SK-N-DZ (cell line): ENCODE data around the gene ELL. TPM values are rescaled to one million over a fixed set of nuclear protein-coding genes. Genes with fewer than 3 reads are reported as not detected.
"Not testable (repeated sequence)": the region's sequence is repeated elsewhere in the genome, so short reads cannot be mapped to it uniquely, and the experiment has no call there.

ENCODE experiments used
- DNase-seq: peaks from one replicate; pipeline ENCODE4 v3.0.0-alpha.2; 2015; ENCODE audit warnings: low spot score
- polyA plus RNA-seq, 2 experiments: library from polyadenylated mRNA; depleted of rRNA; stranded (reverse); fragments of >200 nt; gene quantifications; 2 replicates each; pipeline ENCODE4 v1.2.3, GENCODE V29; 2014

ELL gene
- polyA plus RNA-seq (2014; cell fraction: cytosol; rRNA removed) = 6.6 and 7.1 TPM in 2 replicates
- polyA plus RNA-seq (2014; cell fraction: nucleus; rRNA removed) = 8.1 and 9.4 TPM in 2 replicates

DNA sequence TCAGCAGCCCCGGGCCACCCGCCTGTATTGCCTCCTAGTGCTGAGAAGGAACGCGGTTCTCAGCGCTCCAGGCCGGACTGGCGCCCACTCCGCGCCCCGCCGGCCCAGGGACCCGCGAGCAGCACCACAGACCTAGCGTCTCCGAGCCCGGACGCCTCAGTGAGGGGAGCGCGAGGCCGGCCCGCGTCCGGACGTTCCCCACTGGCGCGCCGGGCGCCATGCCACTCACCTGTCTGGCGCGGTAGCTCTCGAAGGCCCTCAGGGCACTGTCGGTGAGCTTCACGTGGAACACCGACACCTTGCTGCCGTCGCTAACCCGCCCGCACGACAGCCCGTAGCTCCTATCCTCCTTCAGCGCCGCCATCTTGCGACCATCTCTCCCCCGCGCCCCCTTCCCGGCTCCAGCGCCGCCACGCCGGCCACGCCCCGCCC, at the start of gene ELL:
ELL (minus strand) TSS at position 379 of the 432 bp plus-strand sequence; CDS start at position 364, 15 bp downstream.
- no peak for DNase-seq

DNA sequence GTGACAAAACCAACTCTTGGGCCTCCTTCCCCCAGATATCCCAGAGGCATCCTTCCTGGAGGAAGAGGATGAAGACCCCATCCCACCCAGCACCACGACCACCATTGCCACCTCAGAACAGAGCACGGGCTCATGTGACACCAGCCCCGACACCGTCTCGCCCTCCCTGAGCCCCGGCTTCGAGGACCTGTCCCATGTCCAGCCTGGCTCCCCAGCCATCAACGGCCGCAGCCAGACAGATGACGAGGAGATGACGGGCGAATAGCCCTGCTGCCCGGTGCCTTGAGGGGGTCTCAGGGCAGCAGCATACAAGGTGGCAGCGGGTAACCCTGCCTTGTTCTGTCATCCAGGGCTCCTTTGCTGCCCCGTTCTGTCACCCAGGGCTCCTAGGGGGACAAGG, 46.5 kb upstream of the ELL start:
- no peak for DNase-seq

DNA sequence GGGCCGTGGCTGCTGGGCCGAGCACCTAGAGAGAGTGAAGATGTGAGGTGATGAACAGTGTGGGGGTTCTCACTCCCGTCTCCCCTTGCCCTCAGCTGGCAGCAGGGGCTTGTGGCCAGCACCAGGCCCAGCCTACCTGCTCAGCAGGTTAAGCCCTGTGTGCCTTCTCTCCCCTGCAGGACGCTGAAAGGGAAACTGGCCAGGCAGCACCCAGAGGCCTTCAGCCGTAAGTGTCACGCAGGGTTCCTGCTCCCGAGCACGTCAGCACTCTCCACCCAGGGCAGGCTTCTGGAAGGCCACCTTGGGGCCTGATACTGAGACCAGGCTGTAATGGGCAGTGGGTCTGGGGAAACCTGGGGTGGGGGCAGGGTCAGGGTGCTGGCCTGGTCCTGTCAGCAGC, 45.1 kb upstream of the ELL start:
- DNase-seq = no peak

DNA sequence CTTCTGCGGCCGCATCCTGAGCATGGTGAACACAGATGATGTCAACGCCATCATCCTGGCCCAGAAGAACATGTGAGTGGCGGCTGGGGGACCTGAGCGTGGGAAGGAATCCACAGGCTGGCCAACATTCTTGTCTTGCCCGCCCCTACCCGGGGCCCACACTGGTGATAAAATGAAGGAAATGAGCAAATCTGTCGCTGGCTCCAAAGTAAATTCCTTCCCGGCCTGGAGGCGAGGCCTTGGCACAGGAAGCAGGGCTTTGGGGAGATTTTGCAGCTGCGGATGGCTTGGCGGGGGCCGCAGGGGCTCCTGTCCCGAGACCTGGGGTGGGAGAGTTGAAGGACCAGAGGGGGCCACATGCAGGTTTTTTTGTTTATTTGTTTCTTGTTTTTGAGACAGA, 40.2 kb upstream of the ELL start:
- no peak for DNase-seq

DNA sequence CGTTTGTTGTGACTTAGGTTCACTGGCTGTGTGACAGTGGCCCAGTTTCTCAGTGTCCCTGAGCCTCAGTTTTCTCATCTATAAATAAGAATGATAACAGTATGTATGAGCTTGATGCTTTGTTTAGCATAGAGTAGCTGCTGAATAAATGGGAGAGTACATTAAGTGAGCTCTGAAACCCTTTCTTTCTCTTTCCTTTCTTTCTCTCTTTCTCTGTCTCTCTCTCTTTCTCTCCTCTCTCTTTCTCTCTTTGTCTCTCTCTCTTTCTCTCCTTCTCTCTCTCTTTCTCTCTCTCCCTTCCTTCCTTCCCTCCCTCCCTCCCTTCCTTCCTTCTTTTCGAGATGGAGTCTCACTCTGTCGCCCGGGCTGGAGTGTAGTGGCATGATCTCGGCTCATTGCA, 37.8 kb upstream of the ELL start:
- DNase-seq = no peak

DNA sequence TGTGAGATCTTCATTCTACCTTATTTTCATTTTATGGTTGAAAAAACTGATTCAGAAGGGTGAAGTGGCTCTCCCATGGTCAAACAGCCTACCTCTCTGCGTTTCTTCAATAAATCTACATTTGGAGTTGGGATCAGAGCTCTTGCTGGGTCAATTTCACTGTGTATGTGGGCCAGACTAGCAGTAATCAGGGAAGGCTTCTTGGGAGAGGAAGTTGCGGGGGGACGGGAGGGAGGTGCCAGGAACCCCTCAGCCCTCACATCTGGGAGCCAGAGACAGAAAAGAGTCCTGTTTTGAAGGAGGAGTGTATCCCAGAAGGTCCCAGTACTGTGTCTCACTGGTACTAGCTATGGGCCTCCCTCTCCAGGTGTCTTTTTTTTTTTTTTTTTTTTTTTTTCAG, 36.7 kb upstream of the ELL start:
- DNase-seq = no peak

DNA sequence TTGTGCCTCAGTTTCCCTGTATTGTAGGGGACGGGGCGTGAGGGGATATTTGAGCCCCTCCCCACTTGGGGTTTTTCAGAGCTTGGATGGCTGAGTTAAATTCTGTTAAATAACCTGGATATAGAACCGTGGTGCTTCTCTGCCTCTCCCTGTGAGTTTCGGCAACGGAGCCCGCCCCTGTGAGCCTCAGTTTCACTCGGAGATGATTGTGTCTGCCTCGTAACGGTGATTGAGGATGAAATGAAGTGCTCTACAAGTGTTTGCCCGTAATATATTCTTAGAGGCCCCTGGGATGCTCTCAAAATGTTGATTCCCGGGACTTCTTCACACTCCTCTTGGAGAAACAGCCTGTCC, 36.3 kb upstream of the ELL start:
- no peak for DNase-seq

DNA sequence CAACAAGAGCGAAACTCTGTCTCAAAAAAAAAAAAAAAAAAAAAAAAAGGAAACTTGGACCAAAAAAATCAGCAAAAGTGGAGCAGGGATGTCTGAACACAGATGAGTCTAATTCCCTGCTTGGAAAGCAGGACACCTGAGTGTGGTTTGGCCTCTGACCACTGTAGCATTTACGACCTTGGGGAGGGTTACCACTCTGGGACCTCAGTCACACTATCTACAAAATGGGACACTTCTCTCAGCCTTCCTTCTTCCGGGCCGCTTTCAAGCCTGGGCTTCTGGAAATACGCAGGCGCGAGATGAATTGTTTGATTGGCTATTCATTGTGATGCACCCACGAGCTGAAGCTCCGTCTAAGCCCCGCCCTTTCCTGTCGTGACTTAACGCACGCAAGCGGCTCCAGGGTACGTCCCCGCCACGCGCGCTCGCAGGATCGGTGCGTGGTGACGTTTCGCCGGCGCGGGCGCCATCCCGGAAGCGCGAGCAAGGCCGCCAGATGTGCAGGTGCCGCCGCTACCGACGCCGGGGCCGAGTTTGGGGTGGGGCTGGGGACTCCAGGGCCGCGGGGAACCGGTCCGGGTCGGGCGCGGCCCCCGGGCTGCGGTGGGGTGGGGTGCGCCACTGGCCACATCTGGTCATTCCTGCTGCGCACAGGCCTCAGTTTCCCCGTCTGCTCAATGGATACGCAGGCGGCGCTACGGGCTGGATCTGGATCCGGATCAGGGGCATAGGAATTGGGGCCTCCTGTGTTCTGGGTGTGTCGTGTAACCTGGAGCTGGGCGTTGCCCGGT, 35.7 kb upstream of the ELL start, which contains the start of gene KXD1:
KXD1 (plus strand) TSS at position 460 of the 791 bp plus-strand sequence. CDS start 4,187 bp downstream, outside the sequence.
- DNase-seq = peak; percentile 98

DNA sequence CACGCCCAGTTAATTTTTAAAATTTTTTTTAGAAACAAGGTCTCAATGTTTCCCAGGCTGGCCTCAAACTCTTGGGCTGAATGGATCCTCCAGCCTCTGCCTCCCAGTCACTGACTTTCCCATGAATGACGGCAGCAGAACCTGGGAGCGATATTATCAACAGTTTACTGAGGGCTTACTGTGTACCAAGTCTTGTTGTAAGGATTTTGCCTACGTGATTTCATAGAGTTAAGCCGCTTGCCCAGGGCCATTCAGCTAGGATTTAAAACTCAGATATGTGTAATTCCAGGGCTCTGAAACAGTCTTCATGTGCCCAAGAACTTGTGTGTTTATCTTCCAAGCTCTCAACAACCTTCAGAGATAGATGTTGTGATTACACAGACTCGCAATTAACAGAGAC, 29.8 kb upstream of the ELL start:
- DNase-seq = no peak

DNA sequence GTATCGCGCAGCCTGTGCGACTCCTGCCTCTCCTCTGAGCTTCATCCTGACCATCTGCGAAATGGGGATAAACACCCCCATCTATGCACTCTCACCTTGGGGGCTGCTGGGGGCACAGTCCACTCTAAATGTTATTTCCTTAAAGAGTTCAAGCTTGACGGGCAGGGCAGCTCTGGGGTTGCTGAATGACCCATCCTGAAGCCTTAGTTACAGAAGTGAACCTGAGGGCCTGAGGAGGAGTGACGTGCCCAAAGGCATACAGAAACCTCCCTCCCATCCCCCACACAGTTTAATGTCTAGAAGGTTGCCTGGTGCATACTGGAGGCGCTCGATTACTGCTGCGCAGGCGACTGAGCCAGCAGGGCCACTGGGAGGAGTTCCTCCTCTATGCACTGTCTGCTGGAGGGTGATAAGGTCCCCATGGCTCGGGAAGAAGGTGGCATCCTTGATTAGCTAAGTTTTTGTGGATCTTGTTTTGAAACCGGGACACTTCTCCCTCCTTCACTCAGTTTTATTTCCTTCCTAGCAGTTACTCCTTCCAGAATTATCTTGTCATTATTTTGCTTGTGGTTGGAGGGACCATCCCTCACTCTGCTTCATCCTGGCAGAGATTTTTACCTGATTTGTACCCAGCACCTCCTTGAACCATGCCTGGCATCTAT, 22.1 kb upstream of the ELL start:
- no peak for DNase-seq

DNA sequence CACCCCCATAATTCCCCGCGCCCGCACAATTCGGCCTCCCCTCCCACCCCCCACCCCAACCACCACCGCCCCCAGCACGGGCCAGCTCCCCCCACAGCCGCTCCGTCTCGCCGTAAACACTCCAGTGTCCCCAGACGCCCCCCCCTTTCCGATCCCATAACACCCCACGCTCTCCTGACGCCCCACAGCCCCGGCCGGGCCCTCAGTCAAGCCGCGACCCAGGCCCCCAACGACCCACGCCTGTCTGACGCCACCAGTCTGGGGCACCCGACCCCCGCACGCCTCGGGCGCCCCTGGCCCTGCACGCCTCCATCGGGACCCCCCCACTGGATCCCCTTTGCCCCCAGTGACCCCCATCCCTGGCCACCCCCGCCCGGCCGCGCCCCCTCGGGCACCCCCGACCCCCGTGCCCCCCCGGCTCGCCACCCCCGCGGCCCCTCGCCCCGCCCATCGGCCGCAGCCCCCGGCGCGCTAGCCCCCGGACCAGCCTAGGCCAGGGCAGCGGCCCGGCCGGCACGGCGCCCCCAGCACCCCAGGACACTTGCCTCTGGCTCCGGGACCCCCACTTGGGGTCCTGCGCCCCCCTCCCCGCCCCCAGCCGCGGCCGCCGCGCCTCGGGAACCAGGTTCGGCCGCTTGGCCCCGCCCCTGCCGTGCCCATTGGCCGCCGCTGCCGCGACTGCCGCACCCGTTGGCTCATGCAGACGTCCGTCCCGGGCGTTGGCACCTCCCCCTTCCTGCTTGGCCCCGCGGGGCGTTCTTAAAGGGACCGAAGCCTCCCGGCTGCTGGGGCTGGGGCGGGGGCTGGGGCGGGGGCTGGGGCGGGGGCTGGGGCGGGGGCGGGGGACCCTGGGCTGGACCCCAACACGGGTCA, 21.3 kb upstream of the ELL start, which contains the start of gene FKBP8:
FKBP8 (minus strand) TSS at position 633 of the 873 bp plus-strand sequence. CDS start 1,603 bp downstream, outside the sequence.
- peak; percentile 83 for DNase-seq

DNA sequence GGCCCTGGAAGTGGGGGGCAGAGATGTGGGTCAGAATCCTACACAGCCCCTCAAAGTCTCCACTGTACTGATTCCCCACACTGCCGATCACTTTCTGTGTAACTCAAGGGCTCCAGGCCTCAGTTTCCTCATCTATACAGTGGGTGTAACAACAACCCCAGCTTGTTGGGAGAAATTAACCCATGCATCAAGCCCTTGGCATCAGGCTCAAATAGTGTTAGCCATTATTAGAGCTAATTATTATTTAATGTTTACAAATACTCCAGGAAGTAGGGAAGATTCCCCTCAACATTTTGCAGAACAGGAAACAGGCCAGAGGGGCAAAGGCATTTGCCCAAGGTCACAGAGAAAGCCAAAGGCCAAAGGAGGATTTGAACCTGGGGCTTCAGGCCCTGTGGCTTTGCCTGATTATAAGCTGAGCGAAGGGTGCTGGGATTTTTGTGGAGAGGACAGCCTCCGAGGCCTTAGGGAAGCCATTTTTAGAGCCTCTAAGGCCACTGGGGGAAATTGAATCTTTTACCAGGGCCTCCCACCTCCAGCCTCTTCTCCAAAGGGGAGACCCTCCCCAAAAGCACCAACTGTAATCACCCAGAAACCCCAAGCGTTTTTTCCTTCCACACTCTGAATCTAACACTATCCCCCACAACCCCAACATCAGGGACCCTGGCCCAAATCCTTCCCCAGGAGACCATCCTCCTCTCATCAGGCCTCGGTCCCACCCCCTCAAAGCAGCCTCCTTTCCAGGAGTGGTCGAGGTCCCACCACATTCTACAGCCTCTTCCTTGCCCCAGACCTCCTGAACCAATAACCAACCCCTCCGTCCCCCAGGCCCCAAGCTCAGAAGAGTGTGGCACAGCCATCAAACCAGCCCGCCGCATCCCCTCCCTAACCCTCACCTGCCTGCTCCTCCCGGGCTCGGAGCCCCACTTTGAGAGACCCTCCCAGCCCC, 20.4 kb upstream of the ELL start:
- DNase-seq = no peak

DNA sequence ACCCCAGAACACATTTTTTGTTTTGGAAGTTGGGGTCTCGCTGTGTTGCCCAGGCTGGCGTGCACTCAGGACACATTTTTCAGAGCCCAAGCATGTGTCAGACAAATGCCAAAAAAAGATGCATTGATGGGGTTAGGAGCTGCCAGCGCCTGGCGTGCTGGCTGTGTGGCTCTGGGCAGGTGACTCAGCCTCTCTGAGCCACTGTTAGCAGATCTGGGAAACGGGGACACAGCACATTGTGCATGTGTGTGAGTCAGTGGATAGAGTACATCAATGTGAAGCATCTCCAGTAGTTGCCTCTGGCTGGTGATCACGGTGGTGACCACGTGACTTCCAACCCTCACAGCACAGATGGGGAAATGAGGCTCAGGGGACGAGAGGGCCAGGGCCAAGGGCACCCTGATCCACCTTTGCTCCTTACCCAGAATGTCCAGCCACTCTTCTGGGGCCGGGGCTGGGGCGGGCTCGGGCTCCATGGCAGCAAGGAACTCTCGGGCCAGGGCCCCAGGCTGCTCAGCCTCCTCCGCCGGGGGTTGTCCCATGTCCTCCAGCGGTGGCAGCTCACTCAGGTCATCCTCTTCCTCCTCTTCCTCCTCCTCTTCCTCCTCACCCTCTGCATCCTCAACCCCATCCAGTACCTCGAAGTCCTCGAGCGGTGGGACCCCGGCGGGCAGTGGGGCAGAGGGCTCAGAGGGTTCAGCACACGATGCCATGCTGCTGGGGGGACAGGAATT, 19.6 kb upstream of the ELL start:
- no peak for DNase-seq

DNA sequence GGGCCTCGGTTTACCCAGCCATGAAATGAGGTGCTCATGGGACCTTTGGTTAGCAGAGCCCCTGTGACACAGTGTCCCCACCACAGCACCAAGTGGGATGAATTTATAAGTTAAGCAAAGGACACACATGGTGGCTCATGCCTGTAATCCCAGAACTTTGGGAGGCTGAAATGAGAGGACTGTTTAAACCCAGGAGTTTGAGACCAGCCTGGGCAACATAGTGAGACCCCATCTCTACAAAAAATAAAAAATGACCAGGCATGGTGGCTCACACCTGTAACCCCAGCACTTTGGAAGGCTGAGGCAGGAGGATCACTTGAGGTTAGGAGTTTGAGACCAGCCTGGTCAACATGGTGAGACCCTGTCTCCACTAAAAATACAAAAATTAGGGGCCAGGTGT, 18.3 kb upstream of the ELL start:
- DNase-seq = not testable (repeated sequence)

DNA sequence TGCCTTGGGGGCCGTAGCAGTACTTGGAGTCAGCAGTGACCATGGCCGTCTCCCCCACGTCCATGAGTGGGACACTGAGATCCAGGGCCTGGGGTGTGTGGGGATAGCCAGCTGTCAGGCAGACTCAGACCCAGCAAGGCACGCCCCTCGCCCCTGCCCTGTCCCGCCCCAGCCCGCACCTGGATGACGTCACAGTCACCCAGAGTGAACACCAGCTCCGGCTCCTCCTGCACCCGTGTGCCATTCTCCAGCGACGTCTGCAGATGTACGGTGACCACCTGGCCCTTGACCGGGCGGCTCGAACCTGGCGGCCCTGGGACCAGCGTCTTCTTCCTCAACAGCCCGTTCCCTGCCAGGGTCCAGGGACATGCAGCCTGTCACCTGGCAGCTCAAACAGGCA, 17.5 kb upstream of the ELL start:
- no peak for DNase-seq

DNA sequence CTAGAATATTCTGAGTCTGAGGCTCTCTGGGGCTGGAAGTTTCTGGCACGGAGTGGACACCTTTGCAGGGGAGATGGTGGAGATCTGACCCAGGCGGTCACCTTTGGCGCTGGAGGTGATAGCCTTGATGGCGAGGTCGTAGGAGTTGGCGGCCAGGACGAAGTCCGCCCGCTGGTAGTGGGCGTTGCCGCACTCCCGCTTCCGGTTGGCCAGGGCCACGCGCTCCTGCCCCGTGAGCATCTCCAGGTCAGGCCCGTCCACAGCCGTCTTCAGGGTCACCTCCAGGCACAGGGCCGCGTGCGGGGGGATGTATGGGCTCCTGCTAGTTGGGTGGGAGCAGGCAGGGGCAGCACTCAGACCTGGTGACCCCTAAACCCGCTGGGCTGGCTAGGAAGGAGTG, 16.2 kb upstream of the ELL start:
- DNase-seq = no peak

DNA sequence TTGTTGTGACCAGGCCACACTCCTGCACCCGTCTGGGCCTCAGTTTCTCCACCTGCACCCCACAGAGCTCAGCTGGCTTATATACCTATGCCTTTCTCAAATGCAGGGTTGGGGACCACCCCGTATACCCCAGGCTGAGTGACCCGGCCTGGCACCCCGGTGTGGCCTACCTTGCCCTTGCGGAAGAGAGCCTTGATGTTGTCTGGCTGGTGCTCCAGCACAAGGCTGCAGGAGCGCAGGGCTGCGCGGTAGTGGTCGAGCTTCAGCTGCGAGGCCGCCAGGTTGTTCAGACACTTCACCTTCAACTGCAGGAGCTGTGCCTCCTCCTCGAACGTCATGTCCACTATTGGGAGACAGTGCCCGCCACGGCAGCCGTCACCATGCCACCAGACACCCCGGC, 15.6 kb upstream of the ELL start:
- DNase-seq = no peak

DNA sequence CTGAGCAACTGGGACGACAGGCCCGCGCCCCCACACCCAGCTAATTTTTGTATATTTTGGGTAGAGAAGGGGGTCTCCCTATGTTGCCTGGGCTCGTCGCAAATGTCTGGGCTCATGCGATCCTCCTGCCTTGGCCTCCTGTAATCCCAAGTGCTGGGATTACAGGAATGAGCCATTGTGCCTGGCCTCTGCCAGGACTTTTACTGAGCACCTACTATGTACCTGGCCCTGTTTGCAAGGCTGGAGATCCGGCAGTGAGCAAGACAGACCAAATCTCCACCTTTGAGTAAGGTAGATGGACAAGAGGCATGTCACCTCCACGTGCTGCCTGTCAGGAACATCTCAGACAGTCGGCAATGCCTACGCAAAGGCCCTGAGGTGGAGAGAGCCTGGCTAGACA, 14.6 kb upstream of the ELL start:
- DNase-seq = no peak

DNA sequence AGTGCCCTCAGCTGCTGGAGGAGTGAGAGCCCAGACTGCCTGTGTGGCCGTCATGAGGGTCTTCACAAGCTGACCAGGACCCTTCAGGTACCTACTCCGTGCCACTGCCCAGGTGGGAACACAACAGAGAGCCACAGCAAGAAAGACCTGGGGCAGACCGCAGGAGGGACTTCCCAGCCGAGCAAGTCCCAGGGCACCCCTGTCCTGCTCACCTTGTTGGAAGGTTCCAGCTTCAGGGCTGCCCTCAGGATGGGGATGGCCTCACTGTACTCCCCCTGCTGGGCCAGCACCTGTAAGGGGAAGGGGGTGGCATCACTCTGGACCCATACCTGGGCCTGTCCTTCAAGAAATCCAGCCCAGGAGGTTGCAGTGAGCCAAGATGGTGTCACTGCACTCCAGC, 11.2 kb upstream of the ELL start:
- no peak for DNase-seq
